H9 (cell line): ENCODE data around the gene MYH11. TPM values are rescaled to one million over a fixed set of nuclear protein-coding genes. Genes with fewer than 3 reads are reported as not detected.

Experiments
- DNase-seq: peaks from one replicate; pipeline ENCODE4 v3.0.0-alpha.2; 2017
- H2AFZ ChIP-seq: one replicate; pipeline ENCODE4 v1.6.1; 2013; ENCODE audit warnings: mild to moderate bottlenecking, low read length, control low read depth, moderate library complexity
- H2AK5ac ChIP-seq: 2 replicates; pipeline ENCODE4 v1.6.1; 2013; ENCODE audit warnings: low read length, control low read depth, mixed read lengths; ENCODE audit not compliant: insufficient read length
- H2BK120ac ChIP-seq: one replicate; pipeline ENCODE4 v1.6.1; 2013; ENCODE audit warnings: low read depth, mild to moderate bottlenecking, low read length, control low read depth, inconsistent platforms; ENCODE audit not compliant: poor library complexity, severe bottlenecking
- H2BK12ac ChIP-seq: 2 replicates; pipeline ENCODE4 v1.6.1; 2013; ENCODE audit warnings: low read length, control low read depth, mixed read lengths, low read depth; ENCODE audit not compliant: insufficient read length
- H2BK15ac ChIP-seq: 2 replicates; pipeline ENCODE4 v1.6.1; 2013; ENCODE audit warnings: low read depth, low read length, control low read depth
- H2BK20ac ChIP-seq: one replicate; pipeline ENCODE4 v1.6.1; 2013; ENCODE audit warnings: low read depth, mild to moderate bottlenecking, low read length, control low read depth, inconsistent platforms; ENCODE audit not compliant: poor library complexity, severe bottlenecking
- H2BK5ac ChIP-seq: 2 replicates; pipeline ENCODE4 v1.6.1; 2013; ENCODE audit warnings: low read length, control low read depth, mixed read lengths; ENCODE audit not compliant: insufficient read length
- H3K14ac ChIP-seq: 2 replicates; pipeline ENCODE4 v1.6.1; 2013; ENCODE audit warnings: low read length, control low read depth; ENCODE audit not compliant: insufficient read depth
- H3K18ac ChIP-seq: 2 replicates; pipeline ENCODE4 v1.6.1; 2013; ENCODE audit warnings: low read depth, mild to moderate bottlenecking, mixed read lengths, low read length, control low read depth; ENCODE audit not compliant: insufficient read length
- H3K23ac ChIP-seq: 2 replicates; pipeline ENCODE4 v1.6.1; 2013; ENCODE audit warnings: low read length, control low read depth, mixed read lengths, low read depth; ENCODE audit not compliant: insufficient read length
- H3K23me2 ChIP-seq: 2 replicates; pipeline ENCODE4 v1.6.1; 2013; ENCODE audit warnings: low read depth, mild to moderate bottlenecking, mixed read lengths, low read length, control low read depth; ENCODE audit not compliant: insufficient read length, poor library complexity, severe bottlenecking
- H3K27ac ChIP-seq: 2 replicates; pipeline ENCODE4 v1.5.1; 2013; ENCODE audit warnings: low read length, control low read depth, mixed read lengths, low read depth; ENCODE audit not compliant: insufficient read length
- H3K27me3 ChIP-seq: 2 replicates; pipeline ENCODE4 v1.6.1; 2013; ENCODE audit warnings: low read length, control low read depth, inconsistent platforms; ENCODE audit not compliant: insufficient read depth
- H3K4ac ChIP-seq: 2 replicates; pipeline ENCODE4 v1.6.1; 2013; ENCODE audit warnings: low read depth, mild to moderate bottlenecking, control low read depth, inconsistent platforms, low read length, moderate library complexity
- H3K4me1 ChIP-seq: 2 replicates; pipeline ENCODE4 v1.6.1; 2013; ENCODE audit warnings: low read length, control low read depth, inconsistent platforms; ENCODE audit not compliant: insufficient read depth
- H3K4me2 ChIP-seq: 2 replicates; pipeline ENCODE4 v1.6.1; 2013; ENCODE audit warnings: low read length, control low read depth, mixed read lengths; ENCODE audit not compliant: insufficient read length, insufficient read depth
- H3K56ac ChIP-seq: 2 replicates; pipeline ENCODE4 v1.6.1; 2013; ENCODE audit warnings: low read depth, mild to moderate bottlenecking, mixed read lengths, low read length, control low read depth; ENCODE audit not compliant: insufficient read length
- H3K79me1 ChIP-seq: 2 replicates; pipeline ENCODE4 v1.6.1; 2013; ENCODE audit warnings: low read depth, mild to moderate bottlenecking, moderate library complexity, low read length, control low read depth, inconsistent platforms; ENCODE audit not compliant: insufficient read depth, poor library complexity, severe bottlenecking
- H3K79me2 ChIP-seq: 2 replicates; pipeline ENCODE4 v1.6.1; 2013; ENCODE audit warnings: low read length, control low read depth, inconsistent platforms; ENCODE audit not compliant: insufficient read depth
- H3K9ac ChIP-seq: 2 replicates; pipeline ENCODE4 v1.6.1; 2013; ENCODE audit warnings: low read length, control low read depth, mixed read lengths; ENCODE audit not compliant: insufficient read length; ENCODE audit errors: extremely low read depth
- H3K9me3 ChIP-seq: one replicate; pipeline ENCODE4 v1.6.1; 2013; ENCODE audit warnings: low read depth, low read length, inconsistent platforms; ENCODE audit not compliant: control insufficient read depth
- H3T11ph ChIP-seq: one replicate; pipeline ENCODE4 v1.6.1; 2013; ENCODE audit warnings: mild to moderate bottlenecking, low read length, control low read depth, inconsistent platforms
- H4K20me1 ChIP-seq: one replicate; pipeline ENCODE4 v1.6.1; 2013; ENCODE audit not compliant: control insufficient read depth, insufficient read length, insufficient read depth
- H4K5ac ChIP-seq: 2 replicates; pipeline ENCODE4 v1.6.1; 2013; ENCODE audit warnings: low read depth, mild to moderate bottlenecking, mixed read lengths, low read length, control low read depth; ENCODE audit not compliant: insufficient read length
- H4K8ac ChIP-seq: replicated peaks from 2 replicates; pipeline ENCODE4 v1.6.1; 2013; ENCODE audit warnings: low read length, control low read depth, mixed read lengths, low read depth; ENCODE audit not compliant: insufficient read length
- H4K91ac ChIP-seq: 2 replicates; pipeline ENCODE4 v1.6.1; 2013; ENCODE audit warnings: low read depth, mild to moderate bottlenecking, moderate library complexity, mixed read lengths, low read length, control low read depth; ENCODE audit not compliant: insufficient read length
- H3K27ac Mint-ChIP-seq, 3 experiments: 2 replicates in 2 of 3; 3 replicates in 1 of 3; pipeline ENCODE4 v1.8.0; 2020 to 2021; ENCODE audit warnings: mixed read lengths in 3 of 3, mild to moderate bottlenecking in 1 of 3, moderate library complexity in 1 of 3
- H3K27me3 Mint-ChIP-seq: 2 replicates; pipeline ENCODE4 v1.8.0; 2021; ENCODE audit warnings: low read depth, mild to moderate bottlenecking, moderate library complexity, mixed read lengths
- H3K36me3 Mint-ChIP-seq, 3 experiments: 2 replicates in 2 of 3; 3 replicates in 1 of 3; pipeline ENCODE4 v1.8.0; 2020 to 2021; ENCODE audit warnings: low read depth in 3 of 3, mixed read lengths in 3 of 3; ENCODE audit not compliant: insufficient read depth in 1 of 3
- H3K4me1 Mint-ChIP-seq, 2 experiments: 2 replicates each; pipeline ENCODE4 v1.8.0; 2020; ENCODE audit warnings: mixed read lengths in 2 of 2
- H3K4me3 Mint-ChIP-seq, 2 experiments: 2 replicates in 1 of 2; 3 replicates in 1 of 2; pipeline ENCODE4 v1.8.0; 2020 to 2021; ENCODE audit warnings: mild to moderate bottlenecking in 2 of 2, mixed read lengths in 2 of 2, moderate library complexity in 1 of 2
- H3K9me3 Mint-ChIP-seq, 2 experiments: 2 replicates in 1 of 2; 3 replicates in 1 of 2; pipeline ENCODE4 v1.8.0; 2020; ENCODE audit warnings: mild to moderate bottlenecking in 2 of 2, mixed read lengths in 2 of 2, moderate library complexity in 1 of 2
- CTCF ChIP-seq: fragments of 200-600 bp; sonication (generic); conservative IDR thresholded peaks from 3 replicates; pipeline ENCODE4 v1.8.0; 2021; ENCODE audit warnings: antibody characterized with exemption, mild to moderate bottlenecking
- WGBS: extraction: QIAGEN DNeasy Blood & Tissue Kit; methylation state at CpG from one replicate; pipeline ENCODE4 v1.1.7; 2013; ENCODE audit warnings: missing lambda C conversion rate, low lambda C conversion rate, mixed read lengths; ENCODE audit not compliant: insufficient read length; ENCODE audit errors: extremely low coverage; 5-methylcytosine and 5-hydroxymethylcytosine counted together
- total RNA-seq: library from RNA; stranded (reverse); gene quantifications from 2 replicates; pipeline ENCODE4 v1.2.1, GENCODE V29; 2021

MYH11 gene
- total RNA-seq, 1 experiment from 2014 or later = 0.42 TPM

- H3K4me2 ChIP-seq = no peak overlapping the region
- H3K9me3 ChIP-seq = no peaks in the 10 kb centered on the region
- H2BK12ac ChIP-seq = no peak overlapping the region
- H2BK120ac ChIP-seq = no peak overlapping the region
- H2BK5ac ChIP-seq = no peak overlapping the region
- H3K18ac ChIP-seq = no peak overlapping the region
- H3K9ac ChIP-seq = no peak overlapping the region
- H4K20me1 ChIP-seq = no peaks in the 10 kb centered on the region
- H3K4me1 ChIP-seq = no peaks in the 10 kb centered on the region
- no peak overlapping the region for H4K5ac ChIP-seq
- Mint-ChIP-seq H3K27ac (peak overlapping the region in 1 of 3 experiments; percentile 27; a peak in 1 of 7 replicates), H3K9me3 (no peaks in the 10 kb centered on the region), H3K4me3 (no peak overlapping the region), H3K36me3 (no peaks in the 10 kb centered on the region), H3K4me1 (peaks cover 9 to 23% of the 10 kb centered on the region in 2 experiments), H3K27me3 (no peaks in the 10 kb centered on the region)
- no peak overlapping the region for H4K8ac ChIP-seq
- H2BK20ac ChIP-seq = no peak overlapping the region
- H3K79me2 ChIP-seq = no peaks in the 10 kb centered on the region
- H3K23ac ChIP-seq = no peak overlapping the region
- no peak overlapping the region for H3T11ph ChIP-seq
- no peaks in the 10 kb centered on the region for H3K79me1 ChIP-seq
- no peak overlapping the region for H2BK15ac ChIP-seq
- no peak for DNase-seq
- H3K56ac ChIP-seq = no peak overlapping the region
- H4K91ac ChIP-seq = no peak overlapping the region
- H3K23me2 ChIP-seq = no peaks in the 10 kb centered on the region
- TF ChIP-seq CTCF = no peak
- no peak overlapping the region for H3K14ac ChIP-seq
- no peak overlapping the region for H3K4ac ChIP-seq
- H3K27ac ChIP-seq = no peak overlapping the region
- no peak overlapping the region for H2AK5ac ChIP-seq
- H2AFZ ChIP-seq = no peak overlapping the region
- no CpG with 5 or more reads among the region's 6 CpGs for WGBS
- H3K27me3 ChIP-seq = no peaks in the 10 kb centered on the region
Observed at GRCh38 chr16:15739950-15740349, 116.9 kb downstream of the MYH11 start.
